Tibial nerve (tissue), 4 donors: ENCODE measurements around the gene MINDY4. TPM values are rescaled to one million over a fixed set of nuclear protein-coding genes. Genes with fewer than 3 reads are reported as not detected.

Source experiments
- DNase-seq, 2 donors: peaks; one replicate each; pipeline ENCODE4 v3.0.0-alpha.2; 2019; ENCODE audit warnings: low spot score in 2 of 2
- H3K27ac ChIP-seq, 4 donors: fragments of 200-600 bp; sonication (generic) in 3 of 4; one replicate each; pipeline ENCODE4 v1.5.1; 2017 to 2019; ENCODE audit warnings: mild to moderate bottlenecking in 1 of 4
- H3K27me3 ChIP-seq, 2 donors: fragments of 200-600 bp; sonication (generic) in 1 of 2; one replicate each; pipeline versions ENCODE4 v1.5.1 to v1.6.0; 2017 to 2019
- H3K36me3 ChIP-seq, 3 donors: fragments of 200-600 bp; sonication (generic); one replicate each; pipeline ENCODE4 v1.5.1; 2018 to 2019
- H3K4me1 ChIP-seq, 4 donors: fragments of 200-600 bp; sonication (generic) in 3 of 4; one replicate each; pipeline ENCODE4 v1.5.1; 2017 to 2019
- H3K4me3 ChIP-seq, 4 donors: fragments of 200-600 bp; sonication (generic) in 3 of 4; one replicate each; pipeline ENCODE4 v1.5.1; 2017 to 2019; ENCODE audit warnings: mild to moderate bottlenecking in 1 of 4, moderate library complexity in 1 of 4
- H3K9me3 ChIP-seq, 4 donors: fragments of 200-600 bp; sonication (generic) in 3 of 4; one replicate each; pipeline ENCODE4 v1.5.1; 2017 to 2019
- EP300 ChIP-seq, 2 donors: sonication (generic); formaldehyde crosslinking; IDR thresholded peaks; one replicate each; pipeline ENCODE4 v1.6.1; 2017; ENCODE audit warnings: antibody characterized with exemption in 2 of 2, mild to moderate bottlenecking in 1 of 2
- POLR2A ChIP-seq, 2 donors: fragments of 450-650 bp; IDR thresholded peaks; one replicate each; pipeline ENCODE4 v1.6.1; 2017; ENCODE audit warnings: antibody characterized with exemption in 2 of 2, mild to moderate bottlenecking in 2 of 2, moderate library complexity in 2 of 2
- WGBS, 2 donors: methylation state at CpG; one replicate each; pipeline ENCODE4 v1.1.5; 2018; 5-methylcytosine and 5-hydroxymethylcytosine counted together
- total RNA-seq, 4 donors: library from RNA; depleted of rRNA; stranded (reverse); fragments of >200 nt; gene quantifications; one replicate each; pipeline ENCODE4 v1.1.0, GENCODE V29; 2016
- TF ChIP-seq, protein P1 (sequence below), 5 experiments: fragments of 200-600 bp in 3 of 5; fragments of 450-650 bp in 2 of 5; sonication (generic) in 3 of 5; IDR thresholded peaks; one replicate each; pipeline ENCODE4 v1.5.1; 2016 to 2019; ENCODE audit warnings: antibody characterized with exemption in 5 of 5, mild to moderate bottlenecking in 3 of 5, moderate library complexity in 2 of 5

MINDY4 gene
- total RNA-seq: 10 to 100 TPM; 17.1 to 21.6 (median 19.9) TPM

DNA sequence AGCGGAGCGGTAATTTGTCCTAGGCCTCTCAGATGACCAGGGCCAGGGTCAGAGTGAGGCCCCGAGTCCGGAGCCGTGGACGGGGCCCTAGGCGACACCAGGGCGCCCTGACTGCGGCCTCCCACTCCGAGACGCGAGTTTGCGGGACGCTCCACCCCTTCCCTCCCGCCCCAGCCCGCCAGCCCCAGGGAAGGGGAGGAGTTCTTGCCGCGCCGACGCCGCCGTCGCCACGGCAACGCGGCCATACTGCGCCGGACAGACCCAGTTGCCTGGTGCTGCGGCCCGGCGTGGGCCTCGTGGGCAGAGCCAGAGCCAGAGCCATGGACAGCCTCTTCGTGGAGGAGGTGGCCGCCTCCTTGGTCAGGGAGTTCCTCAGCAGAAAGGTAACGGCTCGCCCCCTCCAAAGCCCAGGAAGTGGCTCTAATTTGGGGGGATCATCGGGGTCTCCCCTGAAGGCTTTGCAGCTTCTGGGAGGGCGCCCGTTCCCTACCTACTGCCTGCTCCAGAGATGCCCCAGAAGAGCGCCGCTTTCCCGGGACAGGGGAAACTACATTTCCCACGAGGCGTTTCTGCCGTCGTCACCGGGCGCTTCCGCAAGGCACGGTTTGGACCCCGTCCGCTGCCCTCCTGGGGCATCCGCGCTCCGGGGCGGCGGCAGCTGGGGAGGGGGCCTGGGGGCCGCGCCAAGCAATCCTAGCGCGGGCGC lies at the start of gene MINDY4:
MINDY4 (plus strand) TSS at position 244 of the 706 bp plus-strand sequence; CDS start at position 321, 77 bp downstream.
- DNase-seq: peak; percentile 62 to 63
- Histone ChIP-seq H3K27ac (peak within 1 kb of the TSS; percentile 15 to 81 (median 72)), H3K27me3 (no peaks in the 10 kb centered on the region), H3K4me1 (peaks cover 0 to 21% (median 6%) of the 10 kb centered on the region in 4 donors), H3K4me3 (peak within 1 kb of the TSS; percentile 32 to 97 (median 68)), H3K9me3 (no peaks in the 10 kb centered on the region), H3K36me3 (no peaks in the 10 kb centered on the region)
- TF ChIP-seq, protein P1, sequence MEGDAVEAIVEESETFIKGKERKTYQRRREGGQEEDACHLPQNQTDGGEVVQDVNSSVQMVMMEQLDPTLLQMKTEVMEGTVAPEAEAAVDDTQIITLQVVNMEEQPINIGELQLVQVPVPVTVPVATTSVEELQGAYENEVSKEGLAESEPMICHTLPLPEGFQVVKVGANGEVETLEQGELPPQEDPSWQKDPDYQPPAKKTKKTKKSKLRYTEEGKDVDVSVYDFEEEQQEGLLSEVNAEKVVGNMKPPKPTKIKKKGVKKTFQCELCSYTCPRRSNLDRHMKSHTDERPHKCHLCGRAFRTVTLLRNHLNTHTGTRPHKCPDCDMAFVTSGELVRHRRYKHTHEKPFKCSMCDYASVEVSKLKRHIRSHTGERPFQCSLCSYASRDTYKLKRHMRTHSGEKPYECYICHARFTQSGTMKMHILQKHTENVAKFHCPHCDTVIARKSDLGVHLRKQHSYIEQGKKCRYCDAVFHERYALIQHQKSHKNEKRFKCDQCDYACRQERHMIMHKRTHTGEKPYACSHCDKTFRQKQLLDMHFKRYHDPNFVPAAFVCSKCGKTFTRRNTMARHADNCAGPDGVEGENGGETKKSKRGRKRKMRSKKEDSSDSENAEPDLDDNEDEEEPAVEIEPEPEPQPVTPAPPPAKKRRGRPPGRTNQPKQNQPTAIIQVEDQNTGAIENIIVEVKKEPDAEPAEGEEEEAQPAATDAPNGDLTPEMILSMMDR (IDR thresholded peaks at IDR 0.05): no peak
- TF ChIP-seq POLR2A (IDR thresholded peaks at IDR 0.05) (peak in 1 of 2 donors; percentile 17), EP300 (IDR thresholded peaks at IDR 0.05) (peak in 1 of 2 donors; percentile 25)
- 0% methylated on average over 9 to 50 of the region's 62 CpGs for WGBS, 2 donors

GRCh38 chr7:30722187-30722586 lies 49.0 kb upstream of the MINDY4 start:
- no peak overlapping the region for H3K4me3 ChIP-seq
- H3K27me3 ChIP-seq: no peaks in the 10 kb centered on the region
- no peak for DNase-seq
- no peak overlapping the region for H3K27ac ChIP-seq
- H3K36me3 ChIP-seq: no peaks in the 10 kb centered on the region
- H3K4me1 ChIP-seq: no peaks in the 10 kb centered on the region
- 64 to 82% methylated on average over 2 of the region's 2 CpGs for WGBS, 2 donors
- peaks cover 0 to 18% (median 0%) of the 10 kb centered on the region in 4 donors for H3K9me3 ChIP-seq
- no peak for TF ChIP-seq EP300 (IDR thresholded peaks at IDR 0.05)
- TF ChIP-seq, protein P1 (IDR thresholded peaks at IDR 0.05): no peak
- TF ChIP-seq POLR2A (IDR thresholded peaks at IDR 0.05): no peak

DNA sequence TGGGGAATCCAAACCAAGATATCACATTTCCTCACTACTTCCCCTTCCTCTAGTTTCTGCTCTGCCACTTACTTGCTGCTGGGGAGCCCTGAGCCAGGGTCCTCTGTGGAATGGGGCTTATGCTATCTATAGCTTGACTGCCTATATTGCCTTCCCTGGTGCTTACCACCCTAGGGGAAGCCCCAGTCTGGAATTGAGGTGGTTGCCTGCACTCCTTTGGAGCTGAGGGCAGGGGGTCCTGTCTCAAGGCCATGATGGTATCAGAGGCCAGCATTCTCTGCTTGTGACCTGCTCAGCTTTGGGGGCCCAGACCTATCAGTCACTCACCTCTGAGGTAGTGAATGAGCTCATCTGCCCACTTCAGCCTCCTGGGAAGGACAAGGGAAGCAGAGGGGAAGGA lies 48.5 kb upstream of the MINDY4 start:
- no peak overlapping the region for H3K27ac ChIP-seq
- no peak for DNase-seq
- no peaks in the 10 kb centered on the region for H3K4me1 ChIP-seq
- H3K9me3 ChIP-seq: peaks cover 0 to 13% (median 0%) of the 10 kb centered on the region in 4 donors
- no peak overlapping the region for H3K4me3 ChIP-seq
- no peaks in the 10 kb centered on the region for H3K27me3 ChIP-seq
- TF ChIP-seq, protein P1 (IDR thresholded peaks at IDR 0.05): no peak
- no peak for TF ChIP-seq POLR2A (IDR thresholded peaks at IDR 0.05)
- TF ChIP-seq EP300 (IDR thresholded peaks at IDR 0.05): no peak
- H3K36me3 ChIP-seq: no peaks in the 10 kb centered on the region

- Histone ChIP-seq H3K4me3 (no peak overlapping the region), H3K27me3 (no peaks in the 10 kb centered on the region), H3K27ac (no peak overlapping the region), H3K36me3 (no peaks in the 10 kb centered on the region), H3K4me1 (no peaks in the 10 kb centered on the region), H3K9me3 (peaks cover 0 to 4% (median 0%) of the 10 kb centered on the region in 4 donors)
- 69 to 76% methylated on average over 4 of the region's 4 CpGs for WGBS, 2 donors
- TF ChIP-seq POLR2A (IDR thresholded peaks at IDR 0.05) (no peak), EP300 (IDR thresholded peaks at IDR 0.05) (no peak)
- TF ChIP-seq, protein P1 (IDR thresholded peaks at IDR 0.05): no peak
- DNase-seq: no peak
Observed at GRCh38 chr7:30723776-30724175, 47.4 kb upstream of the MINDY4 start.

DNA sequence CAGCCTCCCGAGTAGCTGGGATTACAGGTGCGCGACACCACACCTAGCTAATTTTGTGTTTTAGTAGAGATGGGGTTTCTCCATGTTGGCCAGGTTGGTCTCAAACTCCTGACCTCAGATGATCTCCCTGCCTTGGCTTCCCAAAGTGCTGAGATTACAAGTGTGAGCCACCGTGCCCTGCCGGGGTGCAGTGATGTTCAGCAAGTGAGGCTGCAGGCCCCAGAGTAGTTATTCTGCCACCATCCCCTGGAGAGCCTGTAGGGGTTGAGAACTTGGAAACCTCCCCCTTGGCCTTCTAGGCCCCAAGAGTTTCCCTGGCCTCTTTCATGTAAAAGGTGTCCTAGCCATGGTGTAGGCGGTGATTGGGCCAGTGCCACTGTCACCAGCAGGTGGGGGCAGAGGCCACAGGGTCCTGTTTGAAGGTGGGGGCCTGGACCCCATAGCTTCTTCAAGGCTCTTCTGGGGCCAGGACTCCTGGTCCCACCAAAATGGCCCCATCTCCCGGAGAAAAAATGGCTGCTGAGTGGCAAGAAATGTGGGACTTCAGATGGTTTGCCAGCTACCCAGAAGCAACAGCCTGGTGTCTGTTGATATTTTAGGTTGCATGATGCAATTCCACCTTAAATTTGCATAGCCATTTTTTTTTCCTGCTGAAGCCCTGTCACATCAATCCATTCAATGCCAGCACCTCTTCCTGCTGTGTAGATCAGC lies 44.8 kb upstream of the MINDY4 start:
- Histone ChIP-seq H3K36me3 (no peaks in the 10 kb centered on the region), H3K27me3 (no peaks in the 10 kb centered on the region), H3K4me1 (no peaks in the 10 kb centered on the region), H3K9me3 (no peaks in the 10 kb centered on the region), H3K27ac (no peak overlapping the region), H3K4me3 (no peak overlapping the region)
- DNase-seq: no peak
- TF ChIP-seq POLR2A (IDR thresholded peaks at IDR 0.05) (no peak), EP300 (IDR thresholded peaks at IDR 0.05) (no peak)
- TF ChIP-seq, protein P1 (IDR thresholded peaks at IDR 0.05): no peak
- WGBS, 2 donors: 91 to 96% methylated on average over 7 of the region's 7 CpGs
